Measurements from ENCODE around the gene FGFR1OP2.
"Not testable (repeated sequence)": the region's sequence is repeated elsewhere in the genome, so short reads cannot be mapped to it uniquely, and the experiment has no call there.

FGFR1OP2 gene

GRCh38 chr12:26941215-26941594 lies 2.9 kb downstream of the FGFR1OP2 start:
- no peak for DNase-seq (ENCODE audit: low read depth)

GRCh38 chr12:26948309-26948708 lies 10.0 kb downstream of the FGFR1OP2 start:
- no peak for DNase-seq (ENCODE audit: low read depth)

GRCh38 chr12:26953447-26953846 lies 15.2 kb downstream of the FGFR1OP2 start:
- no peak for DNase-seq (ENCODE audit: low read depth)

GRCh38 chr12:26954027-26954426 lies 15.8 kb downstream of the FGFR1OP2 start:
- no peak for DNase-seq (ENCODE audit: low read depth)

- not testable (repeated sequence) for DNase-seq (ENCODE audit: low read depth)
Measured at GRCh38 chr12:26961391-26961790, 23.1 kb downstream of the FGFR1OP2 start.

- DNase-seq (ENCODE audit: low read depth): no peak
Measured at GRCh38 chr12:26961803-26962202, 23.5 kb downstream of the FGFR1OP2 start.

GRCh38 chr12:26963413-26963812 lies 25.1 kb downstream of the FGFR1OP2 start:
- DNase-seq (ENCODE audit: low read depth): no peak

- DNase-seq (ENCODE audit: low read depth): no peak
Measured at GRCh38 chr12:26966842-26967241, 28.6 kb downstream of the FGFR1OP2 start.

GRCh38 chr12:26970136-26970535 lies 31.9 kb downstream of the FGFR1OP2 start:
- DNase-seq (ENCODE audit: low read depth): no peak

GRCh38 chr12:26971963-26972362 lies 33.7 kb downstream of the FGFR1OP2 start:
- no peak for DNase-seq (ENCODE audit: low read depth)

GRCh38 chr12:26976687-26977086 lies 38.4 kb downstream of the FGFR1OP2 start:
- no peak for DNase-seq (ENCODE audit: low read depth)

- no peak for DNase-seq (ENCODE audit: low read depth)
Measured at GRCh38 chr12:26978801-26979200, 40.5 kb downstream of the FGFR1OP2 start.

- DNase-seq (ENCODE audit: low read depth): no peak
Measured at GRCh38 chr12:26979733-26980132, 41.5 kb downstream of the FGFR1OP2 start.

GRCh38 chr12:26982866-26983265 lies 44.6 kb downstream of the FGFR1OP2 start:
- no peak for DNase-seq (ENCODE audit: low read depth)

GRCh38 chr12:26987634-26988424 lies 49.6 kb downstream of the FGFR1OP2 start:
- DNase-seq (ENCODE audit: low read depth): peak; percentile 6

- no peak for DNase-seq (ENCODE audit: low read depth)
Measured at GRCh38 chr12:26988703-26989102, 50.4 kb downstream of the FGFR1OP2 start.

GRCh38 chr12:26989873-26990272 lies 51.6 kb downstream of the FGFR1OP2 start:
- DNase-seq (ENCODE audit: low read depth): no peak

GRCh38 chr12:26991826-26992225 lies 53.6 kb downstream of the FGFR1OP2 start:
- no peak for DNase-seq (ENCODE audit: low read depth)

GRCh38 chr12:26994109-26994508 lies 55.8 kb downstream of the FGFR1OP2 start:
- DNase-seq (ENCODE audit: low read depth): no peak

GRCh38 chr12:26995706-26996105 lies 57.4 kb downstream of the FGFR1OP2 start:
- no peak for DNase-seq (ENCODE audit: low read depth)

GRCh38 chr12:26997003-26997402 lies 58.7 kb downstream of the FGFR1OP2 start:
- no peak for DNase-seq (ENCODE audit: low read depth)

- DNase-seq (ENCODE audit: low read depth): no peak
Measured at GRCh38 chr12:27000961-27001360, 62.7 kb downstream of the FGFR1OP2 start.

- DNase-seq (ENCODE audit: low read depth): no peak
Measured at GRCh38 chr12:27001663-27002062, 63.4 kb downstream of the FGFR1OP2 start.

- no peak for DNase-seq (ENCODE audit: low read depth)
Measured at GRCh38 chr12:27002141-27002540, 63.9 kb downstream of the FGFR1OP2 start.

Measured in GM04504 (cell line).